Stimulated activated CD4-positive, alpha-beta T cell treated with anti-CD3 and anti-CD28 coated beads, TNF-alpha, amount 100 ng/mL, for 48 hours (primary cell): ENCODE measurements around the gene TTLL10.
A peak's percentile ranks its signal among the peaks of the same experiment; 100 is the strongest.

Experiments
- DNase-seq, 3 donors: peaks; one replicate each; pipeline ENCODE4 v3.0.0-alpha.2; 2020; ENCODE audit warnings: low read depth in 3 of 3

TTLL10 gene

GRCh38 chr1:1222575-1223225 lies 49.0 kb downstream of the TTLL10 start:
- DNase-seq = no peak

- DNase-seq = no peak
Observed at GRCh38 chr1:1223321-1223720, 49.6 kb downstream of the TTLL10 start.

- no peak for DNase-seq
Observed at GRCh38 chr1:1223891-1224290, 50.2 kb downstream of the TTLL10 start.

GRCh38 chr1:1225238-1225845 lies 51.7 kb downstream of the TTLL10 start:
- no peak for DNase-seq

- no peak for DNase-seq
Observed at GRCh38 chr1:1225913-1226312, 52.2 kb downstream of the TTLL10 start.

GRCh38 chr1:1226566-1227362 lies 53.1 kb downstream of the TTLL10 start:
- DNase-seq = no peak

GRCh38 chr1:1227386-1227785 lies 53.7 kb downstream of the TTLL10 start:
- no peak for DNase-seq

- DNase-seq = no peak
Observed at GRCh38 chr1:1228187-1228586, 54.5 kb downstream of the TTLL10 start.

GRCh38 chr1:1228596-1229321 lies 55.1 kb downstream of the TTLL10 start:
- DNase-seq = no peak

GRCh38 chr1:1229770-1230169 lies 56.1 kb downstream of the TTLL10 start:
- no peak for DNase-seq

GRCh38 chr1:1230656-1231399 lies 57.1 kb downstream of the TTLL10 start:
- DNase-seq = no peak

- peak; percentile 93 to 95 (median 94) for DNase-seq
Observed at GRCh38 chr1:1231400-1232207, 57.9 kb downstream of the TTLL10 start, which contains the start of gene SDF4. Gene SDF4, minus strand, starts transcription at chr1:1232001. Its CDS starts 3,229 bp downstream, at chr1:1228772.

- DNase-seq = no peak
Observed at GRCh38 chr1:1232208-1232795, 58.6 kb downstream of the TTLL10 start, which contains the start of gene B3GALT6. Gene B3GALT6, plus strand, starts transcription at chr1:1232237. Its CDS starts 42 bp downstream, at chr1:1232279.

- DNase-seq = no peak
Observed at GRCh38 chr1:1232796-1233566, 59.3 kb downstream of the TTLL10 start.

- no peak for DNase-seq
Observed at GRCh38 chr1:1233567-1233892, 59.9 kb downstream of the TTLL10 start.

- no peak for DNase-seq
Observed at GRCh38 chr1:1234180-1234808, 60.6 kb downstream of the TTLL10 start.

GRCh38 chr1:1235016-1235744 lies 61.5 kb downstream of the TTLL10 start:
- no peak for DNase-seq

- DNase-seq = no peak
Observed at GRCh38 chr1:1236176-1236763, 62.6 kb downstream of the TTLL10 start.
